ENCODE measurements around the gene PIGT.

- TF ChIP-seq POLR2A (IDR thresholded peaks at IDR 0.05): no peak
- no peak for TF ChIP-seq CTCF (IDR thresholded peaks at IDR 0.05 in 8 of 11, conservative IDR thresholded peaks at IDR 0.05 in 3 of 11)
Measured at GRCh38 chr20:45433316-45433715, 17.4 kb downstream of the PIGT start.

Data from spleen (tissue), 7 donors.